NCI-H510A (cell line): ENCODE results near the gene POC1B.

Experiments used
- DNase-seq: peaks from one replicate; lab custom pipeline; 2025; lab: John Stamatoyannopoulos, UW

Gene POC1B

GRCh38 chr12:89539426-89540223 lies 13.8 kb upstream of the POC1B start:
- DNase-seq: no peak

- no peak for DNase-seq
Measured at GRCh38 chr12:89538897-89539296, 13.1 kb upstream of the POC1B start.

GRCh38 chr12:89537389-89537788 lies 11.5 kb upstream of the POC1B start:
- DNase-seq: no peak

GRCh38 chr12:89529738-89530137 lies 3.9 kb upstream of the POC1B start:
- no peak for DNase-seq

GRCh38 chr12:89528434-89528833 lies 2.6 kb upstream of the POC1B start:
- no peak for DNase-seq

- no peak for DNase-seq
Measured at GRCh38 chr12:89525305-89525823, 483 bp downstream of the POC1B start.

GRCh38 chr12:89524541-89525304 lies 1.1 kb downstream of the POC1B start, which contains the start of gene GALNT4:
Gene GALNT4, minus strand, starts transcription at chr12:89524796. Its CDS starts 247 bp downstream, at chr12:89524549.
- DNase-seq: peak; percentile 43

- no peak for DNase-seq
Measured at GRCh38 chr12:89523843-89524540, 1.9 kb downstream of the POC1B start.

GRCh38 chr12:89523393-89523792 lies 2.5 kb downstream of the POC1B start:
- no peak for DNase-seq

GRCh38 chr12:89521364-89522223 lies 4.3 kb downstream of the POC1B start:
- no peak for DNase-seq

GRCh38 chr12:89517720-89518119 lies 8.1 kb downstream of the POC1B start:
- DNase-seq: no peak

- DNase-seq: no peak
Measured at GRCh38 chr12:89516633-89517032, 9.2 kb downstream of the POC1B start.

GRCh38 chr12:89514751-89515150 lies 11.1 kb downstream of the POC1B start:
- no peak for DNase-seq

GRCh38 chr12:89513544-89513943 lies 12.3 kb downstream of the POC1B start:
- no peak for DNase-seq

GRCh38 chr12:89507015-89507824 lies 18.6 kb downstream of the POC1B start:
- DNase-seq: no peak

- no peak for DNase-seq
Measured at GRCh38 chr12:89506050-89506449, 19.8 kb downstream of the POC1B start.

- DNase-seq: no peak
Measured at GRCh38 chr12:89504560-89505346, 21.1 kb downstream of the POC1B start.

- DNase-seq: no peak
Measured at GRCh38 chr12:89501793-89502192, 24.1 kb downstream of the POC1B start.

- no peak for DNase-seq
Measured at GRCh38 chr12:89499857-89500256, 26.0 kb downstream of the POC1B start.

GRCh38 chr12:89497467-89497866 lies 28.4 kb downstream of the POC1B start:
- DNase-seq: no peak
